ENCODE measurements around the gene NIT1. TPM values are rescaled to one million over a fixed set of nuclear protein-coding genes. Genes with fewer than 3 reads are reported as not detected.

NIT1 gene
- polyA plus RNA-seq, 3 donors = 51.9 to 57.2 (median 55.1) TPM

GRCh38 chr1:161139766-161140165, 21.9 kb downstream of the NIT1 start:
- peak; percentile 44 for DNase-seq

GRCh38 chr1:161140755-161141400, 23.0 kb downstream of the NIT1 start:
- DNase-seq = no peak

GRCh38 chr1:161145832-161146231, 27.9 kb downstream of the NIT1 start:
- DNase-seq = no peak

GRCh38 chr1:161153176-161153575, 35.3 kb downstream of the NIT1 start:
- no peak for DNase-seq

- peak; percentile 90 for DNase-seq
Observed at GRCh38 chr1:161153682-161154337, 35.9 kb downstream of the NIT1 start, which contains the start of gene UFC1. UFC1 (plus strand) TSS chr1:161153978; CDS start chr1:161153998, 20 bp downstream.

GRCh38 chr1:161157867-161158266, 40.0 kb downstream of the NIT1 start:
- DNase-seq = no peak

- DNase-seq = no peak
Observed at GRCh38 chr1:161158316-161159010, 40.6 kb downstream of the NIT1 start.

GRCh38 chr1:161159087-161159912, 41.4 kb downstream of the NIT1 start, which contains the start of gene USP21:
USP21 (plus strand) TSS chr1:161159500; CDS start chr1:161160641, 1,141 bp downstream.
- DNase-seq = peak; percentile 94

- no peak for DNase-seq
Observed at GRCh38 chr1:161159913-161160243, 42.0 kb downstream of the NIT1 start.

- DNase-seq = no peak
Observed at GRCh38 chr1:161160671-161161145, 42.8 kb downstream of the NIT1 start.

GRCh38 chr1:161161652-161162051, 43.7 kb downstream of the NIT1 start:
- no peak for DNase-seq

- no peak for DNase-seq
Observed at GRCh38 chr1:161162052-161162451, 44.1 kb downstream of the NIT1 start.

- DNase-seq = no peak
Observed at GRCh38 chr1:161162806-161163205, 44.9 kb downstream of the NIT1 start.

GRCh38 chr1:161163793-161164192, 45.9 kb downstream of the NIT1 start:
- DNase-seq = no peak

- no peak for DNase-seq
Observed at GRCh38 chr1:161164901-161165610, 47.2 kb downstream of the NIT1 start.

GRCh38 chr1:161165742-161166668, 48.1 kb downstream of the NIT1 start, which contains the start of gene PPOX:
PPOX (plus strand) TSS chr1:161166426; CDS start chr1:161166848, 422 bp downstream.
- peak; percentile 98 for DNase-seq

GRCh38 chr1:161166669-161167548, 49.0 kb downstream of the NIT1 start:
- no peak for DNase-seq

GRCh38 chr1:161168906-161169305, 51.0 kb downstream of the NIT1 start:
- DNase-seq = no peak
